ENCODE data around the gene NOXRED1.

DNA sequence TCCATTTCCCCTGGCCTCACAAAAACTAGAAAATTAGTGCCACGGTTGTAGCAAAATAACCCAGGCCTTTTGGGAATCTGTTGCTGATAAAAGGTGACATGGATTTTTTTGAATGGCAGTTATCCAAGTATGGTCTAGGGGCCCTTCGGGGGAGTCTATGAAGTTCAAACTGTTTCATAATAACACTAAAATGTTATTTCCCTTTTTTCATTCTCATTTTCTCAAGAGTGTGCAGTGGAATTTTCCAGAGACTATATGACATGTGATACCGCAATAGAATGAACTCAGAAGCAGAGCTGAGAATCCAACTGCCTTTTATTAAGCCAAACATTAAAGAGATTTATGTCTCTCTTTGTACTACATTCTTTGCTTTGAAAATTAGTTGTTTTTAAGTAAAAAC, 75.6 kb downstream of the NOXRED1 start:
- TF ChIP-seq POLR2A (IDR thresholded peaks at IDR 0.05): no peak
- TF ChIP-seq, protein P1, sequence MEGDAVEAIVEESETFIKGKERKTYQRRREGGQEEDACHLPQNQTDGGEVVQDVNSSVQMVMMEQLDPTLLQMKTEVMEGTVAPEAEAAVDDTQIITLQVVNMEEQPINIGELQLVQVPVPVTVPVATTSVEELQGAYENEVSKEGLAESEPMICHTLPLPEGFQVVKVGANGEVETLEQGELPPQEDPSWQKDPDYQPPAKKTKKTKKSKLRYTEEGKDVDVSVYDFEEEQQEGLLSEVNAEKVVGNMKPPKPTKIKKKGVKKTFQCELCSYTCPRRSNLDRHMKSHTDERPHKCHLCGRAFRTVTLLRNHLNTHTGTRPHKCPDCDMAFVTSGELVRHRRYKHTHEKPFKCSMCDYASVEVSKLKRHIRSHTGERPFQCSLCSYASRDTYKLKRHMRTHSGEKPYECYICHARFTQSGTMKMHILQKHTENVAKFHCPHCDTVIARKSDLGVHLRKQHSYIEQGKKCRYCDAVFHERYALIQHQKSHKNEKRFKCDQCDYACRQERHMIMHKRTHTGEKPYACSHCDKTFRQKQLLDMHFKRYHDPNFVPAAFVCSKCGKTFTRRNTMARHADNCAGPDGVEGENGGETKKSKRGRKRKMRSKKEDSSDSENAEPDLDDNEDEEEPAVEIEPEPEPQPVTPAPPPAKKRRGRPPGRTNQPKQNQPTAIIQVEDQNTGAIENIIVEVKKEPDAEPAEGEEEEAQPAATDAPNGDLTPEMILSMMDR (IDR thresholded peaks at IDR 0.05): no peak

Data from thyroid gland (tissue), 4 donors.